B cell (primary cell): ENCODE data around the gene GLTP. TPM values are rescaled to one million over a fixed set of nuclear protein-coding genes. Genes with fewer than 3 reads are reported as not detected.

ENCODE experiments used
- ATAC-seq: fragments of 200-7000 bp; cut with Tn5 transposase; one replicate; pipeline ENCODE4 v1.10.0; 2021; ENCODE audit warnings: low read depth, mild to moderate bottlenecking, moderate number of reproducible peaks, moderate library complexity
- CTCF ChIA-PET: fragments of 350-600 bp; sonication (Branson Sonifier 250); formaldehyde crosslinking; loops from one replicate; lab custom pipeline; 2021; ENCODE audit warnings: antibody characterized with exemption, inconsistent platforms; lab: Charles Lee
- POLR2A ChIA-PET: fragments of 350-600 bp; sonication (Branson Sonifier 250); formaldehyde crosslinking; loops from one replicate; lab custom pipeline; 2021; ENCODE audit warnings: antibody characterized with exemption; lab: Charles Lee
- DNase-seq: peaks from one replicate; pipeline ENCODE4 v3.0.0; 2013
- H2AFZ ChIP-seq: 2 replicates; pipeline ENCODE4 v1.6.1; 2012; ENCODE audit warnings: mild to moderate bottlenecking, low read depth, low read length; ENCODE audit not compliant: insufficient read depth, poor library complexity, severe bottlenecking
- H3K27ac ChIP-seq, 2 donors: 1 replicate in 1 of 2; 2 replicates in 1 of 2; pipeline ENCODE4 v1.5.1; 2012 to 2013; ENCODE audit warnings: low read length in 2 of 2, mild to moderate bottlenecking in 2 of 2, moderate library complexity in 1 of 2
- H3K27me3 ChIP-seq, 4 experiments: fragments of 200-600 bp in 1 of 4; sonication (generic) in 1 of 4; replicated peaks in 1 of 4; 1 replicate in 2 of 4; 2 replicates in 2 of 4; pipeline versions ENCODE4 v1.6.1 to v1.7.0; 2013 to 2016; ENCODE audit warnings: low read length in 3 of 4, mild to moderate bottlenecking in 2 of 4, mixed read lengths in 1 of 4, moderate library complexity in 1 of 4; ENCODE audit not compliant: insufficient read depth in 4 of 4, control insufficient read depth in 3 of 4; ENCODE audit errors: control extremely low read depth in 1 of 4
- H3K36me3 ChIP-seq, 2 experiments: replicated peaks in 1 of 2; 1 replicate in 1 of 2; 2 replicates in 1 of 2; pipeline versions ENCODE4 v1.6.1 to v1.7.1; 2013; ENCODE audit warnings: low read length in 1 of 2; ENCODE audit not compliant: insufficient read depth in 2 of 2, control insufficient read depth in 1 of 2; ENCODE audit errors: control extremely low read depth in 1 of 2, extremely low read depth in 1 of 2
- H3K4me1 ChIP-seq, 2 donors: fragments of 200-600 bp in 1 of 2; sonication (generic) in 1 of 2; 1 replicate in 1 of 2; 2 replicates in 1 of 2; pipeline versions ENCODE4 v1.5.1 to v1.6.1; 2013 to 2017; ENCODE audit warnings: low read length in 2 of 2; ENCODE audit not compliant: control insufficient read depth in 2 of 2, insufficient read depth in 2 of 2
- H3K4me2 ChIP-seq: replicated peaks from 2 replicates; pipeline ENCODE3; 2012; ENCODE audit warnings: mild to moderate bottlenecking, low read depth, low read length; ENCODE audit not compliant: poor library complexity, severe bottlenecking
- H3K4me3 ChIP-seq, 5 experiments: fragments of 200-600 bp in 1 of 5; sonication (generic) in 1 of 5; 1 replicate in 3 of 5; 2 replicates in 2 of 5; pipeline versions ENCODE4 v1.5.1 to v1.7.0; 2011 to 2016; ENCODE audit warnings: low read length in 4 of 5, mild to moderate bottlenecking in 4 of 5, low read depth in 2 of 5, control low read depth in 1 of 5, moderate library complexity in 1 of 5; ENCODE audit not compliant: insufficient read depth in 1 of 5; ENCODE audit errors: control extremely low read depth in 1 of 5, extremely low read depth in 1 of 5
- H3K79me2 ChIP-seq: fragments of 200-600 bp; sonication (generic); one replicate; pipeline ENCODE4 v1.6.0; 2016; ENCODE audit warnings: low read length; ENCODE audit not compliant: control insufficient read depth, insufficient read depth
- H3K9ac ChIP-seq: fragments of 200-600 bp; sonication (generic); 2 replicates; pipeline ENCODE4 v1.6.1; 2017; ENCODE audit warnings: mild to moderate bottlenecking, low read length, moderate library complexity
- H3K9me3 ChIP-seq, 3 donors: one replicate each; pipeline versions ENCODE4 v1.6.1 to v1.7.1; 2013; ENCODE audit warnings: low read length in 2 of 3; ENCODE audit not compliant: control insufficient read depth in 2 of 3, insufficient read depth in 1 of 3; ENCODE audit errors: control extremely low read depth in 1 of 3
- H4K20me1 ChIP-seq: 2 replicates; pipeline ENCODE4 v1.6.0; 2012; ENCODE audit warnings: mild to moderate bottlenecking, low read length; ENCODE audit not compliant: insufficient read depth, control insufficient read depth, poor library complexity, severe bottlenecking
- H3K27ac Mint-ChIP-seq: one replicate; pipeline ENCODE4 v1.8.0; 2021; ENCODE audit warnings: mixed read lengths
- H3K27me3 Mint-ChIP-seq: one replicate; pipeline ENCODE4 v1.8.0; 2021; ENCODE audit warnings: mixed read lengths
- H3K4me1 Mint-ChIP-seq: one replicate; pipeline ENCODE4 v1.8.0; 2021; ENCODE audit warnings: mixed read lengths
- H3K4me3 Mint-ChIP-seq: one replicate; pipeline ENCODE4 v1.8.0; 2021; ENCODE audit warnings: mixed read lengths
- H3K9me3 Mint-ChIP-seq: one replicate; pipeline ENCODE4 v1.8.0; 2022; ENCODE audit warnings: mixed read lengths; ENCODE audit not compliant: insufficient read depth
- EZH2 ChIP-seq: IDR thresholded peaks from 2 replicates; pipeline ENCODE4 v1.6.1; 2012; ENCODE audit warnings: borderline replicate concordance, low read depth, mild to moderate bottlenecking, moderate library complexity, low read length; ENCODE audit not compliant: insufficient read depth, poor library complexity, severe bottlenecking
- WGBS: methylation state at CpG from one replicate; pipeline ENCODE4 v1.1.5; 2013; ENCODE audit warnings: missing lambda C conversion rate; ENCODE audit not compliant: insufficient coverage; 5-methylcytosine and 5-hydroxymethylcytosine counted together
- intact Hi-C: fragments of 100-400 bp; cut with micrococcal nuclease; formaldehyde crosslinking; loops from one replicate; pipeline ENCODE4 v1.10.0; 2022
- polyA plus RNA-seq: library from polyadenylated mRNA; depleted of rRNA; stranded (reverse); fragments of >200 nt; gene quantifications from 2 replicates; pipeline ENCODE4 v1.2.3, GENCODE V29; 2012
- total RNA-seq, 2 donors: library from RNA; stranded (reverse); fragments of 120-200 nt in 1 of 2; gene quantifications; 1 replicate in 1 of 2; 2 replicates in 1 of 2; pipeline versions ENCODE4 v1.2.3 to v1.2.4, GENCODE V29; 2013 to 2022
- TF ChIP-seq, protein P1 (sequence below): fragments of 200-600 bp; IDR thresholded peaks from one replicate; pipeline ENCODE4 v1.8.0; 2022; ENCODE audit warnings: antibody characterized with exemption, mild to moderate bottlenecking

GLTP gene
- total and polyA plus RNA-seq, 2 donors (not counting 1 experiment from before 2014, with no cell fraction given): 18.7 to 24.9 TPM

DNA sequence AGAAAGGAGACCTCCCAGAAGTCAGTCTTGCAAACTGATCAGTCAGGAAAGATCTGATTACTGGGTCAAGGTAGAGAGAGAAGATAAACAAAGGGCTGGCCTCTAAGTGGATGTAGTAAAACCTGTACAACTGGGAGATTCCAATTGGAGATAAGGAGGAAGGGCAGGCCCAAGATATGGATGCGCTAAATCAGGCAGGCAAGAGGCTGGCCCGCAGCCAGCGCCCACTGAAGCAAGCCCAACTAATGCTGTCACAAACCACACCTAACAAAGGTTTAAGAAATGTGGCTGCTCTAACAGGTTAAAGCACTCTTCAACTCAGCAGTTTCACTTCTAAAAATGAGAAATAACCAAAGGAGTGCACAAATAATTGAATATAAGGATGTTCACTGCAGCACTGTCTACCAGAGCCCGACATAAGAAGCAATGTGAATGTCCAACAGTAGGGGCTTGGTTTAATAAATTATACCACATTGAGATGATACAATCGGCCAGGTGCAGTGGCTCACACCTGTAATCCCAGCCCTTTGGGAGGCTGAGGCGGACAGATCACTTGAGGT, 4.7 kb downstream of the GLTP start:
- Histone ChIP-seq H4K20me1 (peaks cover 24% of the 10 kb centered on the region), H3K9me3 (no peaks in the 10 kb centered on the region), H3K9ac (peak overlapping the region; percentile 21), H3K79me2 (peaks cover 93% of the 10 kb centered on the region), H3K4me3 (no peak overlapping the region), H3K27ac (peak overlapping the region; percentile 41 to 70), H3K4me1 (peaks cover 34 to 42% of the 10 kb centered on the region in 2 donors), H3K27me3 (no peaks in the 10 kb centered on the region), H3K4me2 (peak overlapping the region; percentile 41), H2AFZ (no peak overlapping the region), H3K36me3 (peaks cover 5 to 16% of the 10 kb centered on the region in 2 experiments)
- peak; percentile 51 for DNase-seq
- no peaks in the 10 kb centered on the region for H3K9me3 Mint-ChIP-seq
- H3K27me3 Mint-ChIP-seq: no peaks in the 10 kb centered on the region
- H3K4me1 Mint-ChIP-seq: peaks cover 55% of the 10 kb centered on the region
- TF ChIP-seq EZH2: no peak
- TF ChIP-seq, protein P1, sequence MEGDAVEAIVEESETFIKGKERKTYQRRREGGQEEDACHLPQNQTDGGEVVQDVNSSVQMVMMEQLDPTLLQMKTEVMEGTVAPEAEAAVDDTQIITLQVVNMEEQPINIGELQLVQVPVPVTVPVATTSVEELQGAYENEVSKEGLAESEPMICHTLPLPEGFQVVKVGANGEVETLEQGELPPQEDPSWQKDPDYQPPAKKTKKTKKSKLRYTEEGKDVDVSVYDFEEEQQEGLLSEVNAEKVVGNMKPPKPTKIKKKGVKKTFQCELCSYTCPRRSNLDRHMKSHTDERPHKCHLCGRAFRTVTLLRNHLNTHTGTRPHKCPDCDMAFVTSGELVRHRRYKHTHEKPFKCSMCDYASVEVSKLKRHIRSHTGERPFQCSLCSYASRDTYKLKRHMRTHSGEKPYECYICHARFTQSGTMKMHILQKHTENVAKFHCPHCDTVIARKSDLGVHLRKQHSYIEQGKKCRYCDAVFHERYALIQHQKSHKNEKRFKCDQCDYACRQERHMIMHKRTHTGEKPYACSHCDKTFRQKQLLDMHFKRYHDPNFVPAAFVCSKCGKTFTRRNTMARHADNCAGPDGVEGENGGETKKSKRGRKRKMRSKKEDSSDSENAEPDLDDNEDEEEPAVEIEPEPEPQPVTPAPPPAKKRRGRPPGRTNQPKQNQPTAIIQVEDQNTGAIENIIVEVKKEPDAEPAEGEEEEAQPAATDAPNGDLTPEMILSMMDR: no peak
- POLR2A ChIA-PET: interaction anchor here (0.6 kb wide), 1 partner anchor 171 kb away, joined by 6 read pairs; no protein-coding TSS in a partner anchor
- CTCF ChIA-PET: interaction anchor here (1.4 kb wide), 1 partner anchor 22 kb away, joined by 5 read pairs; no protein-coding TSS in a partner anchor
- peak overlapping the region; percentile 73 for H3K27ac Mint-ChIP-seq
- no CpG with 5 or more reads among the region's 6 CpGs for WGBS
- H3K4me3 Mint-ChIP-seq: peak overlapping the region; percentile 26
- no peak for ATAC-seq
- intact Hi-C loops: no loop called here

DNA sequence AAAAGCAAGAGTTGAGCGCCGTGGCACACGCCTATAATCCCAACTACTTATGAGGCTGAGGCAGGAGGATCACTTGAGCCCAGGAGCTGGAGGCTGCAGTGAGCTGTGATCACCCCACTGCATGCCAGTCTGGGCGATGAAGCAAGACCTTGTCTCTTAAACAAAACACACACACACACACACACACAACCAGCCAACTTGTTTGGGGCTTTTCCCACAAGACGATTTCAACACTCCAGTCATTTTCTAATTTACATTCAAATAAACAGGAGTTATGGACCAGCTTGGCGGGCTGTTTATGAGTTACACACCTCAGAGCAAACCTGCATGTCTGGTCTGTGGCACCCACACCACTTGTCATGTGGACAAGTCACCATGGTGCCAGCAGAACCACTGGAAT, 6.7 kb downstream of the GLTP start:
- TF ChIP-seq, protein P1: no peak
- no peak for TF ChIP-seq EZH2
- H3K4me2 ChIP-seq: no peak overlapping the region
- peaks cover 24% of the 10 kb centered on the region for H4K20me1 ChIP-seq
- peaks cover 85% of the 10 kb centered on the region for H3K79me2 ChIP-seq
- POLR2A ChIA-PET: no interaction called here
- no peak overlapping the region for H2AFZ ChIP-seq
- no peaks in the 10 kb centered on the region for H3K9me3 ChIP-seq
- no peaks in the 10 kb centered on the region for H3K27me3 Mint-ChIP-seq
- no peak overlapping the region for H3K27ac ChIP-seq
- peaks cover 39% of the 10 kb centered on the region for H3K4me1 Mint-ChIP-seq
- peaks cover 22 to 26% of the 10 kb centered on the region in 2 donors for H3K4me1 ChIP-seq
- CTCF ChIA-PET: interaction anchor here (0.7 to 1.6 kb wide), 4 partner anchors 15 to 28 kb away, joined by 3 to 8 read pairs (median 4); no protein-coding TSS in a partner anchor
- no peak overlapping the region for H3K9ac ChIP-seq
- H3K4me3 ChIP-seq: no peak overlapping the region
- intact Hi-C loops: no loop called here
- H3K36me3 ChIP-seq: peaks cover 5 to 16% of the 10 kb centered on the region in 2 experiments
- H3K27me3 ChIP-seq: no peaks in the 10 kb centered on the region
- 92% methylated on average over 3 of the region's 6 CpGs for WGBS
- no peak overlapping the region for H3K4me3 Mint-ChIP-seq
- no peaks in the 10 kb centered on the region for H3K9me3 Mint-ChIP-seq
- no peak overlapping the region for H3K27ac Mint-ChIP-seq
- ATAC-seq: no peak
- DNase-seq: no peak
